Measurements from ENCODE around the gene SGMS1. TPM values are rescaled to one million over a fixed set of nuclear protein-coding genes. Genes with fewer than 3 reads are reported as not detected.

The SGMS1 gene
- total RNA-seq, 1 experiment from 2014 or later = 20.4 TPM

DNA sequence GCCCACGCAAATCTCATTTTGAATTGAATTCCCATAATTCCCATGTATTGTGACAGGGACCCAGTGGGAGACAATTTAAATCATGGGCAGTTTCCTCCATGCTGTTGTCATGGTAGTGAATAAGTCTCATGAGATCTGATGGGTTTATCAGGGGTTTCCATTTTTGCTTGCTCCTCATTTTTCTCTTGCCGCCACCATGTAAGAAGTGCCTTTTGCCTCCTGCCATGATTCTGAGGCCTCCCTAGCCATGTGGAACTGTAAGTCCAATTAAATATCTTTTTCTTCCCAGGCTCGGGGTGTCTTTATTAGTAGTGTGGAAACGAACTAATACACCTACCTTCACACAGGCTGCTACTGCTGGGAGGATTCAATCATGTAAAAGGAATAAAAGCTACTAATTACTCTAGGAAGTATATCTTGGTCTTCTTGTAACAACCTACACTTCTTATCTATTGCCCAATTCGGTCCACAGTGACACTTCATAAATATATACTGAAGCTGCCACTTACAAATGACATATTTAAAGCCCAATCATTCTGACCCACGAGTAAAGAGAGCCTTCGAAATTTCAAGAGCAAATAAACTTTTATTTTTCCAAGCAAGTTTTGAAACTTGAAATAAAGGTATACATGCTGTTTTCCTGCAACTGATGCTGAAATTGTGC lies 272.1 kb downstream of the SGMS1 start:
- Histone ChIP-seq H2BK15ac (ENCODE audit: low read depth, low read length) (no peak overlapping the region), H3K79me1 (ENCODE audit: insufficient read depth, low read depth, low read length, poor library complexity, severe bottlenecking) (no peaks in the 10 kb centered on the region), H3K4me2 (ENCODE audit: insufficient read depth, insufficient read length, low read length) (no peak overlapping the region), H4K5ac (ENCODE audit: insufficient read length, low read depth, low read length) (no peak overlapping the region), H2BK120ac (ENCODE audit: low read depth, low read length, poor library complexity, severe bottlenecking) (no peak overlapping the region), H3K23ac (ENCODE audit: insufficient read length, low read depth, low read length) (no peak overlapping the region), H4K8ac (replicated peaks; ENCODE audit: insufficient read length, low read depth, low read length) (no peak overlapping the region), H2BK5ac (ENCODE audit: insufficient read length, low read length) (no peak overlapping the region), H2BK20ac (ENCODE audit: low read depth, low read length, poor library complexity, severe bottlenecking) (no peak overlapping the region), H2AFZ (ENCODE audit: low read length) (no peak overlapping the region), H3K18ac (ENCODE audit: insufficient read length, low read depth, low read length) (no peak overlapping the region), H3K23me2 (ENCODE audit: insufficient read length, low read depth, low read length, poor library complexity, severe bottlenecking) (no peaks in the 10 kb centered on the region), H4K91ac (ENCODE audit: insufficient read length, low read depth, low read length) (no peak overlapping the region), H3K14ac (ENCODE audit: insufficient read depth, low read length) (no peak overlapping the region), H3K56ac (ENCODE audit: insufficient read length, low read depth, low read length) (no peak overlapping the region), H3K4me1 (ENCODE audit: insufficient read depth, low read length) (no peaks in the 10 kb centered on the region), H2BK12ac (ENCODE audit: insufficient read length, low read depth, low read length) (no peak overlapping the region), H4K20me1 (ENCODE audit: control insufficient read depth, insufficient read depth, insufficient read length) (no peaks in the 10 kb centered on the region), H2AK5ac (ENCODE audit: insufficient read length, low read length) (no peak overlapping the region), H3K79me2 (ENCODE audit: insufficient read depth, low read length) (no peaks in the 10 kb centered on the region), H3K4ac (ENCODE audit: low read depth, low read length) (no peak overlapping the region), H3T11ph (ENCODE audit: low read length) (no peak overlapping the region), H3K27me3 (ENCODE audit: insufficient read depth, low read length) (no peaks in the 10 kb centered on the region), H3K9me3 (ENCODE audit: control insufficient read depth, low read depth, low read length) (peaks cover 5% of the 10 kb centered on the region), H3K9ac (ENCODE audit: extremely low read depth, insufficient read length, low read length) (no peak overlapping the region), H3K27ac (ENCODE audit: insufficient read length, low read depth, low read length) (no peak overlapping the region)
- H3K4me1 Mint-ChIP-seq = peaks cover 0 to under 1% of the 10 kb centered on the region in 2 experiments; a peak in 1 of 4 replicates
- H3K4me3 Mint-ChIP-seq = no peak overlapping the region
- no peak for DNase-seq
- peaks cover 27 to 46% (median 44%) of the 10 kb centered on the region in 3 experiments for H3K36me3 Mint-ChIP-seq (ENCODE audit: insufficient read depth in 1 of 3, low read depth in 3 of 3)
- WGBS (ENCODE audit: extremely low coverage, insufficient read length, low lambda C conversion rate) = no CpG with 5 or more reads among the region's 7 CpGs
- TF ChIP-seq, protein P1, sequence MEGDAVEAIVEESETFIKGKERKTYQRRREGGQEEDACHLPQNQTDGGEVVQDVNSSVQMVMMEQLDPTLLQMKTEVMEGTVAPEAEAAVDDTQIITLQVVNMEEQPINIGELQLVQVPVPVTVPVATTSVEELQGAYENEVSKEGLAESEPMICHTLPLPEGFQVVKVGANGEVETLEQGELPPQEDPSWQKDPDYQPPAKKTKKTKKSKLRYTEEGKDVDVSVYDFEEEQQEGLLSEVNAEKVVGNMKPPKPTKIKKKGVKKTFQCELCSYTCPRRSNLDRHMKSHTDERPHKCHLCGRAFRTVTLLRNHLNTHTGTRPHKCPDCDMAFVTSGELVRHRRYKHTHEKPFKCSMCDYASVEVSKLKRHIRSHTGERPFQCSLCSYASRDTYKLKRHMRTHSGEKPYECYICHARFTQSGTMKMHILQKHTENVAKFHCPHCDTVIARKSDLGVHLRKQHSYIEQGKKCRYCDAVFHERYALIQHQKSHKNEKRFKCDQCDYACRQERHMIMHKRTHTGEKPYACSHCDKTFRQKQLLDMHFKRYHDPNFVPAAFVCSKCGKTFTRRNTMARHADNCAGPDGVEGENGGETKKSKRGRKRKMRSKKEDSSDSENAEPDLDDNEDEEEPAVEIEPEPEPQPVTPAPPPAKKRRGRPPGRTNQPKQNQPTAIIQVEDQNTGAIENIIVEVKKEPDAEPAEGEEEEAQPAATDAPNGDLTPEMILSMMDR (conservative IDR thresholded peaks at IDR 0.05) = no peak
- peaks cover 32 to 33% of the 10 kb centered on the region in 2 experiments for H3K9me3 Mint-ChIP-seq
- H3K27ac Mint-ChIP-seq = no peak overlapping the region
- H3K27me3 Mint-ChIP-seq (ENCODE audit: low read depth) = no peaks in the 10 kb centered on the region; the same call in 1 of the 2 replicates
